ENCODE data around the gene P2RX7.
"Not testable (repeated sequence)": the region's sequence is repeated elsewhere in the genome, so short reads cannot be mapped to it uniquely, and the experiment has no call there.

The P2RX7 gene

GRCh38 chr12:121212875-121213274 lies 80.2 kb downstream of the P2RX7 start:
- no peak for DNase-seq

GRCh38 chr12:121214166-121214777 lies 81.6 kb downstream of the P2RX7 start:
- DNase-seq, result no peak

GRCh38 chr12:121214855-121215745 lies 82.4 kb downstream of the P2RX7 start:
- DNase-seq, result no peak

DNA sequence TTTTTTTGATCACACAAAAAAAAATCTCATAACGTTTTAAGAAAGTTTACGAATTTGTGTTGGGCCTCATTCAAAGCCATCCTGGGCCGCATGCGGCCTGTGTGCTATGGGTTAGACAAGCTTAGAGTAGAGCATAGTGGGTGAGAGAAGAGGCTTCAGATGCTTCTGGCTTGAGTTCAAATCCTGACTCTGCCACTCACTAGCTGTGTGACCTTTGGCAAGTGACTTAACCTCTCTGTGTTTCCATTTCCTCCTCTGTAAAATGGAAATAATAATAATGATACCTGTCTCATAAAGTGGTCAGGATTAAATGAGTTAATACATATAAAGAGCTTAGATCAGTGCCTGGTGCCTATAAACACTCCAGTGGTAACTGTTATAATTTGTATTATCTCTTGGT lies 83.4 kb downstream of the P2RX7 start:
- no peak for DNase-seq

DNA sequence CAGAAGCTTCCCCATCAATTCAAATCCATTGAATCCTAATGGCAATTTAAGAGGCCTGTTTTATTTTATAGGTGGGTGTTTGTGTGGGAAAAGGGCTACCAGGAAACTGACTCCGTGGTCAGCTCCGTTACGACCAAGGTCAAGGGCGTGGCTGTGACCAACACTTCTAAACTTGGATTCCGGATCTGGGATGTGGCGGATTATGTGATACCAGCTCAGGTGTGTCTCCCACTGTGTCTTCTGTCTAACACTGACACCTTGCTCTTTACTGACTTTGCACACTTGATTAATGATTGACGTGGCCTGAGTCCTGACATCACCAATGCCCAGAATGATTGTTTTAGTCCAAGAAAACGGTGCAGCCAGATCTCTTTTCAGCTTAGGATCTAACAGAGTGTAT lies 84.4 kb downstream of the P2RX7 start:
- DNase-seq, result no peak

DNA sequence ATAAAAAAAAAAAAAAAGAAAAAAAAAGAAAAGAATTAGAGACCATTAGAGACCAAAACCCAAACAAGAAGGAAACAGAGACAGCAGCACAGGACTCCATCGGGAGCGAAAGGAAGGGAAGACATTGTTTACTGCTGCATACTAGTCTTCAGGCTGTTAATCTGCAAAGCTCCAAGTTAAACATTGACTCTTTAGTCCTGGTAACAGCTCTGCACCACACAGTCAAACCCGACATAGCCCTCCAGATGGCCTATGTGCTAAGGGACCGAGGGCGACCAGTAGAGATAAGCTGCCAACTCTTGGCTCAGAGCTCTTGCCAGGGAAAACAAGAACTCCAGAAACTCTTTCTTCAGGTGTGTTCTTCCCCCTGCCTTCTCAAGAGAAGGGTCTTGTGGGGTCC lies 85.1 kb downstream of the P2RX7 start:
- DNase-seq, result no peak

DNA sequence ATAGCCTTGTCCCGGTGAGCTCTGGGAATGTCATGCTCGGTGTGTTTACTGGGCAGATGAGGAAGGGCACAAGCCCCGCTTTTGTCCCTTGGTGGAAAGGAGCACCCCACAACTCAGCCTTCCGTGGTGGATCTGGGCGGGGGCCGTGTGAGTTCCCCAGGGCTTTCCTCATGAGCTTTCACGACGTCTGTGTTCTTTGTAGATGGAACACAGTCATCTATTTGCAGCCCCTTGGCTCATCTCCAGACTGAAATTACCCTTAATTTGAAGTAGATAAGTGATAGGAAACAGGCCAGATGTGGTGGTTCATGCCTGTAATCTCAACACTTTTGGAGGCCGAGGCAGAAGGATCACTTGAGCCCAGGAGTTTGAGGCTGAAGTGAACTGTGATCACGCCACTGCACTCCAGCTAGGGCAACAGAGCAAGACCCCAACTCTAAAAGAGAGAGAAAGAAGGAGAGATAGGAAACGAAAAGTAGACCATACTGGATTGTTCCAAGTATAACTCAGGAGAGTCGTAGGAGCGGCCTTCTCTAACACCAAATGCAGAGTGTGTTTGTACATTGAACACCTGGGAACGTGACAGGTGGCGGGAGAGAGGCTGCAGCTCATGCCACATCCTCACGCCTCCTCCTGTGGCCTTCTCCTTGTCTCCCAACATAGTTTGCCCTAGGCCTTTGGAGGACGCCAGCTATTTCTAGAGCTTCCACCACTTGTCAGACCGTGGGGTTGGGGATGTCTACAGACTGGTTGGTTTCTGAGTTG lies 86.1 kb downstream of the P2RX7 start:
- peak; percentile 12 for DNase-seq

GRCh38 chr12:121219353-121219986 lies 86.8 kb downstream of the P2RX7 start:
- DNase-seq, result no peak

DNA sequence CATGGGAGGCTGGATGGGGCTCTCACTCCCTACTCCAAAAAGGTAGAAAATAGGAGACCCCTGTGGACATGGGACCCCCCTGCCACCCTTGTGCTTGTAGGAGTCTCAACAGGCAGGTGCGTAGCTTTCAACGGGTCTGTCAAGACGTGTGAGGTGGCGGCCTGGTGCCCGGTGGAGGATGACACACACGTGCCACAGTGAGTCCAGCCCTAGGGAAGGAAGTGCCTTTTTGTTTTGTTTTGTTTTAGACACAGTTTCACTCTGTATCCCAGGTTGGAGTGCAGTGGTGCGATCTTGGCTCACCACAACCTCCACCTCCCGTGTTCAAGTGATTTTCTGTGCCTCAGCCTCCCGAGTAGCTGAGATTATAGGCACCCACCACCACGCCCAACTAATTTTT lies 90.2 kb downstream of the P2RX7 start:
- DNase-seq, result no peak

DNA sequence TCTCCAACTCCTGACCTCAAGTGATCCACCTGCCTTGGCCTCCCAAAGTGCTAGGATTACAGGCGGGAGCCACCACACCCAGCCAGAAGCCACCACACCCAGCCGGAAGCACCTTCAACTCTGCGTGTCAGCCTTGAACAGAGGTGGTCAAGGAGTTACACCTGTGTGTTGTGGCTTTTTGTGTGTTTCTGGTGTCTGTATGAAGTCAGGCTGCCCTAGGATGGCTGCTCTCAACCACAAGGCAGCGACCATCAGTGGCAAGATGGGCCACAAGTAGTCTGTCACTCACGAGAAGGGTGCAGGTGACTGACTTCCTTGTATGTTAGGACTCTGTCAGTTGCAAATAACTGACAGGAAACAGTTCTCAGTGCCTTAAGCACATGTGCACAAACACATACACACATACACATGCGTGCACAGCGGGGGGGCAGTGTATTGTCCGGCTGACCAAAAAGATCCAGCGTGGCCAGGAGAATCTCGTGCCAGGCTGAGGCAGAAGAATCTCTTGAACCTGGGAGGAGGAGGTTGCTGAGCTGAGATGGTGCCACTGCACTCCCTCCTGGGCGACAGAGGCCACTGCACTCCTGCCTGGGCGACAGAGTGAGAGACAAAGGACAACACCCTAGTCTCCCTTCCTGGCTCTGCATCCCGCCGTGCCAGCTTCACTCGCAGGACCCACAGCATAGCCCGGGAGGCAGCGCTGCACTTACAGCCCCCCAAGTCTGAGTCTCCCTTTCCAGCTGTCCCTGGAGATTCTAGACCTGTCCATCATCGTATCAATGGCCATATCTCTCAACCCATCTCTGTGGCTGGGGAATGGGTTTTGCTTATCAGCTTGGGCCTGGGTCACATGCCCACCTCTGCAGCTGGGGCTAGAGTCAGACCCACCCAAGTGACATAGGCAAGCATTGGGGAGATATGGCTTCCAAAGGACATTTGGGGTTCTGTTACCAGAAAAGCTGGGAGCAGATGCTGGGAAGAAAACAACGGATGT lies 90.9 kb downstream of the P2RX7 start:
- DNase-seq, result no peak

DNA sequence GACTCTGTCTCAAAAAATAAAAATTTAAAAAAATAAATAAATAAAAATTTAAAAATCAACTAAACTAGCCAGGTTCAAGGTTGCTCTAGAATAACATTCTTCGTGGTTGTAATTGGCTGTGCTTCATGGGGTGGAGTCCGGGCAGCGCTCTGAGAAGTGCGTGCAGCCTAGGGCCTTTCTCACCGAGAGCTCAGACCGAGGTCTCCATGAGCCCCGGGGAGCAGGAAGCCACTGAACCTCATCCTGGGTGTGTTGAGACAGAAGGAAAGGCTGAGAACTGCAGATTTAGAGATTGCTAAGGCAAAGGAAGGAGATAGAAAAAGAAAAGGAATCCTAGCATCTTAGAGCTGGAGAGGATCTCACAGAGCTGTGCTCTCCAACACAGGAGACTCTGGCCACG lies 91.9 kb downstream of the P2RX7 start:
- DNase-seq, result no peak

DNA sequence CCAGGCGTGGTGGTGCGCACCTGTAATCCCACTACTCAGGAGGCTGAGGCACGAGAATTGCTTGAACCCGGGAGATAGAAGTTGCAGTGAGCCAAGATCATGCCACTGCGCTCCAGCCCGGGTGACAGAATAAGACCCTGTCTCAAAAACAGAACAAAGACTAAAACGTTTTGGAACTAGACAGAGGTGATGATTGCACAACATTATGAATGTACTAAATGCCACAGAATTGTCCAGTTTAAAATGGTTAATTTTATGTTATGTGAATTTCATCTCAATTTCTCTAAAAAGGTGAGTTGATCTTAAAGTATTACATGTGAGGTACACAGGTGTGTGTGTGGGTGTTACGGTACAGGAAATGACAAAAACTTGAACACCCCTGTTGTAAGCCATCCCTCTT lies 93.7 kb downstream of the P2RX7 start:
- DNase-seq, result no peak

DNA sequence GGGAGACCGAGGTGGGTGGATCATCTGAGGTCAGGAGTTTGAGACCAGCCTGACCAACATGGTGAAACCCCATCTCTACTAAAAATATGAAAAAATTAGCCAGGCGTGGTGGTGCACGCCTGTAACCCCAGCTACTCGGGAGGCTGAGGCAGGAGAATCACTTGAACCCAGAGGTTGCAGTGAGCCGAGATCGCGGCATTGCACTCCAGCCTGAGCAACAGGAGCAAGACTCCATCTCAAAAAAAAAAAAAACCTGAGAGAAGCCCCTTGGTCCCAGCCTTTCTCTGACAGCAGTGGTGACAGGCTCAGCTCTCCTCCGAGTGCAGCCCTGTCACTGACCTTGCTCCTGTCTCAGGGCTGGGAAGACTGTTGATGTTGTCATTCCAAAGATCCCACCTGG lies 94.2 kb downstream of the P2RX7 start:
- DNase-seq, result not testable (repeated sequence)

- no peak for DNase-seq
Measured at GRCh38 chr12:121227294-121227693, 94.6 kb downstream of the P2RX7 start.

GRCh38 chr12:121228919-121229665 lies 96.4 kb downstream of the P2RX7 start:
- no peak for DNase-seq

DNA sequence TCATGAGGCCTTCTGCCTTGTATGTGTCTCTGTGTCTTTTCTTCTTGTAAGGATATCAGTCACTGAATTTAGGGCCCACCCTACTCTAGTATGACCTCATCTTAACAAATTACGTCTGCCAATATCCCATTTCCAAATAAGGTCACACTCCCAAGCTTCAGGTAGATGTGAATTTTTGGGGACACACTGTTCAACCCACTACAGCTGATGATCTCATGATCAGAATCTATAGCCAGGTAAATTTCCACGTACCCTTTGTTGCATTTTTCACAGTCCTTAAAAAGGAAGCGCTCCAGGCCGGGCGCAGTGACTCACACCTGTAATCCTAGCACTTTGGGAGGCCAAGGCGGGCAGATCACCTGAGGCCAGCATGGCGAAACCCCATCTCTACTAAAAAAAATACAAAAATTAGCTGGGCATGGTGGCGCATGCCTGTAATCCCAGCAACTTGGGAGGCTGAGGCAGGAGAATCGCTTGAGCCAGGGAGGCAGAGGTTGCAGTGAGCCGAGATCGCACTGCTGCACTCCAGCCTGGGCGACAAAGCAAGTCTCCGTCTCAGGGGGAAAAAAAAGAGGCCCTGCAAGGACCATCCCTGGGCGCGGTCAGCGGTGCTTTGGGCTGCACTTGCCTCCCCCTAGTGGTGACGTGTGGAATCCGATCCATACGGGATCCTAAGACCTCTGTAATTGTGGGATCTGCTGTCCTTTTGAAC lies 97.3 kb downstream of the P2RX7 start:
- peak; percentile 12 for DNase-seq

GRCh38 chr12:121230538-121230907 lies 97.8 kb downstream of the P2RX7 start:
- no peak for DNase-seq

- DNase-seq, result no peak
Measured at GRCh38 chr12:121232163-121232562, 99.5 kb downstream of the P2RX7 start.

GRCh38 chr12:121232977-121233627 lies 100.4 kb downstream of the P2RX7 start:
- DNase-seq, result no peak

GRCh38 chr12:121233628-121234020 lies 100.9 kb downstream of the P2RX7 start:
- DNase-seq, result no peak

Measured in NCI-H1105 treated with DMSO at 0.1 percent for 48 hours (cell line).